ENCODE data around the gene TCF15. TPM values are rescaled to one million over a fixed set of nuclear protein-coding genes. Genes with fewer than 3 reads are reported as not detected.

TCF15 gene
- total RNA-seq, 1 donor = not detected

GRCh38 chr20:600736-601135, 9.4 kb downstream of the TCF15 start:
- no peak for DNase-seq (ENCODE audit: low read depth)
- no peak overlapping the region for H3K4me3 ChIP-seq (ENCODE audit: low read depth, low read length)
- TF ChIP-seq, protein P1, sequence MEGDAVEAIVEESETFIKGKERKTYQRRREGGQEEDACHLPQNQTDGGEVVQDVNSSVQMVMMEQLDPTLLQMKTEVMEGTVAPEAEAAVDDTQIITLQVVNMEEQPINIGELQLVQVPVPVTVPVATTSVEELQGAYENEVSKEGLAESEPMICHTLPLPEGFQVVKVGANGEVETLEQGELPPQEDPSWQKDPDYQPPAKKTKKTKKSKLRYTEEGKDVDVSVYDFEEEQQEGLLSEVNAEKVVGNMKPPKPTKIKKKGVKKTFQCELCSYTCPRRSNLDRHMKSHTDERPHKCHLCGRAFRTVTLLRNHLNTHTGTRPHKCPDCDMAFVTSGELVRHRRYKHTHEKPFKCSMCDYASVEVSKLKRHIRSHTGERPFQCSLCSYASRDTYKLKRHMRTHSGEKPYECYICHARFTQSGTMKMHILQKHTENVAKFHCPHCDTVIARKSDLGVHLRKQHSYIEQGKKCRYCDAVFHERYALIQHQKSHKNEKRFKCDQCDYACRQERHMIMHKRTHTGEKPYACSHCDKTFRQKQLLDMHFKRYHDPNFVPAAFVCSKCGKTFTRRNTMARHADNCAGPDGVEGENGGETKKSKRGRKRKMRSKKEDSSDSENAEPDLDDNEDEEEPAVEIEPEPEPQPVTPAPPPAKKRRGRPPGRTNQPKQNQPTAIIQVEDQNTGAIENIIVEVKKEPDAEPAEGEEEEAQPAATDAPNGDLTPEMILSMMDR (IDR thresholded peaks at IDR 0.05; ENCODE audit: insufficient read depth, low read depth, low read length) = no peak

- no peak overlapping the region for H3K4me3 ChIP-seq (ENCODE audit: low read depth, low read length)
- TF ChIP-seq, protein P1 (IDR thresholded peaks at IDR 0.05; ENCODE audit: insufficient read depth, low read depth, low read length) = no peak
- no peak for DNase-seq (ENCODE audit: low read depth)
Observed at GRCh38 chr20:600141-600540, 10.0 kb downstream of the TCF15 start.

- DNase-seq (ENCODE audit: low read depth) = no peak
- no peak overlapping the region for H3K4me3 ChIP-seq (ENCODE audit: low read depth, low read length)
- TF ChIP-seq, protein P1 (IDR thresholded peaks at IDR 0.05; ENCODE audit: insufficient read depth, low read depth, low read length) = no peak
Observed at GRCh38 chr20:598133-598850, 11.8 kb downstream of the TCF15 start.

DNA sequence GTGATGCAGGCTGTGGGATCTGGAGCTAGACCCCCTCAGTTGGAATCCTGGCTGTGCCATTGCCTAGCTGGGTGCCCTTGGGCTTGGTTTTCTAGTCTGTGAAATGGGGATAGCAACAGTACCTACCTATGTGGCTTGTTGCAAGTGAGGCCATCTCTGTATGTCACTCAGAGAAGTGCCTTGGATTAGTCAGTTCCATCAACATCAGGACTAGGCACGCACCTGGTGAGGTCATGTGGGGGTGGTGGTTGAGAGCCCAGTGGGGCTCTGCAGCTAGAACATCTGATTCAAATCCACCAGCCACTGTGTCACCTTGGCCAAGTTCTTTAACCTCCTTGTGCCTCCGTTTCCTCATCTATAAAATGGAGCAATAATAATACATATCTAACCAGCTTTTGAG, 12.5 kb downstream of the TCF15 start:
- DNase-seq (ENCODE audit: low read depth) = no peak
- TF ChIP-seq, protein P1 (IDR thresholded peaks at IDR 0.05; ENCODE audit: insufficient read depth, low read depth, low read length) = no peak
- H3K4me3 ChIP-seq (ENCODE audit: low read depth, low read length) = no peak overlapping the region

DNA sequence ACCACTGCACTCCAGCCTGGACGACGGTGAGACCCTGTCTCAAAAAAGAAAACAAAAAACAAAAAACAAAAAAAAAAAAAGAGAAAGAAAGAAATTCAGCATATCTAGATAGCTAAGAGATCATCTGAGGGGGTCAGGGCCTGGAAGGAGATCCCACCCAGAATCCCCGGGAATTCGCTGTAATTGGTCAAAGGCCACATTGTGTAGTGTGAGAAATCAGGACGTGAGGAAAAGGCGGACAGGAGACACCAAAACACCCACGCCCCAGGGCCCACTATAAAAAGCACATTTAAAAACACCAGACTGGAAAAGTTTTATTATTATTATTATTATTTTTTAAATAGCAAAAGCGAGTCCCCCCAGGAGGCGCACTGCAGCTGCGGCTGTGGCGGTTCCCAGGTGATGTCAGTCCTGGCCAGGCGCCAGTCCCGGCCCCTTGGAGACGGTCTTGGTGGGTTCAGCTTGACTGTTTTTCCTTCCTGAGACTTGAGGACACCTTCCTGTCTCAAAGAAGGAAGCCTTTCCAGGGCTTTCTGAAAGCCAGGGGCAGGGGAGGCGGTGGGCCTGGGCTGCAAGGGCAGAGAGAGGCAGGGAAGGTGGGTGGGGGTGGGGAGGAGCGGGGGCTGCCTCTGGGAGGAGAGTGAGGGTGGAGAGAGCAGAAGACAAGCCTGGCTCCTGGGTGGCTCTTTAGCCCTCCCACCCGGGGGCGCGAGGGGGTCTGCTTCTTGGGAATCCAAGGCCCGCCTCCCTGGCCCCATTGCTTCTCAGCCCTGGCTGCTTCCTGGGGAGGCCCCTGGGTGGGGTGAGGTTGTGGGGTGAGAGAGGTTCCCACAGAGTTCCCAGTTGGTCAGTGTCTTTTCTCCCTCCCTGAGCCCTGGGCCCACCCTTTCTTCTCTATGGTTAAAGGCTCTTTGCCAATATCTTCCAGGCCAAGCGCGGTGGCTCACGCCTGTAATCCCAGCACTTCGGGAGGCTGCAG, 14.5 kb downstream of the TCF15 start:
- H3K4me3 ChIP-seq (ENCODE audit: low read depth, low read length) = no peak overlapping the region
- DNase-seq (ENCODE audit: low read depth) = no peak
- TF ChIP-seq, protein P1 (IDR thresholded peaks at IDR 0.05; ENCODE audit: insufficient read depth, low read depth, low read length) = no peak

DNA sequence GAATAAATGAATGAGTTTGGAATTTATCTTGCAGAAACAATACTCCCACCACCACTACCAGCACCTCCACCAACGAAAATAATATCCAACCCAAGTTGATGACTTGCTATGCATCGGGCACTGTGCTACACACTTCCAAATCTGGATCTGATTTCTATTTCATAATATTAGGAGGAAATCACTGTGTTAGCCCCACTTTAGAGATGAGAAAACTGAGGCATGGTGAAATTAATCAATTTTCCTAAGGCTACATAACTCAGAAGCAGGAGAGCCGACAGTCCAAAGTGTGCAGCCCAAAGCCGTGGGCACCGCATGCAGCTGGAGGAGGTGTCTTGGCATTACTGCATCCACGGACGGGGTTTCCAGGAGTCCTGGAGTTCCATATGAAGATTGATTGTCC, 17.6 kb downstream of the TCF15 start:
- H3K4me3 ChIP-seq (ENCODE audit: low read depth, low read length) = no peak overlapping the region
- no peak for DNase-seq (ENCODE audit: low read depth)
- TF ChIP-seq, protein P1 (IDR thresholded peaks at IDR 0.05; ENCODE audit: insufficient read depth, low read depth, low read length) = no peak
